ENCODE data around the gene HSD17B2. TPM values are rescaled to one million over a fixed set of nuclear protein-coding genes. Genes with fewer than 3 reads are reported as not detected.

HSD17B2 gene
- total and polyA plus RNA-seq, 2 of the 4 experiments (the other 2 are of a cell fraction): 0.12 to 0.18 TPM

GRCh38 chr16:82037251-82037650, 2.2 kb downstream of the HSD17B2 start:
- H3K27me3 ChIP-seq (ENCODE audit: control insufficient read depth, insufficient read depth, low read length): no peaks in the 10 kb centered on the region
- H3K4me3 ChIP-seq (ENCODE audit: insufficient read depth, low read depth, low read length): no peak overlapping the region
- DNase-seq (no peak), ATAC-seq (ENCODE audit: low read depth) (no peak)
- peaks cover 13% of the 10 kb centered on the region for H3K4me1 ChIP-seq (ENCODE audit: control insufficient read depth, insufficient read depth, low read length)
- H3K36me3 ChIP-seq (ENCODE audit: control insufficient read depth, insufficient read depth, low read length): no peaks in the 10 kb centered on the region
- H4K91ac ChIP-seq (ENCODE audit: insufficient read depth, low read depth, low read length): peak overlapping the region; percentile 55
- no peak overlapping the region; the same call in 1 of the 2 replicates for H3K4me2 ChIP-seq (ENCODE audit: low read depth, low read length)
- H3K9me3 ChIP-seq (ENCODE audit: control insufficient read depth, insufficient read depth, low read length): no peaks in the 10 kb centered on the region
- peak overlapping the region; percentile 85 for H2BK5ac ChIP-seq (ENCODE audit: low read depth, low read length, poor library complexity, severe bottlenecking)
- 0 out of 2 replicates have a peak overlapping the region, but pooled peaks have one; percentile 43 for H3K9ac ChIP-seq (ENCODE audit: low read depth, low read length)
- WGBS, 2 experiments (ENCODE audit: extremely low coverage in 2 of 2, insufficient read length in 1 of 2): no CpG with 5 or more reads among the region's 4 CpGs
- no peak overlapping the region for H3K14ac ChIP-seq (replicated peaks; ENCODE audit: low read depth, low read length)
- CTCF ChIA-PET: interaction anchor here (2.1 kb wide), 1 partner anchor 193 kb away, joined by 10 read pairs; no protein-coding TSS in a partner anchor
- peak overlapping the region; percentile 98 for H3K18ac ChIP-seq (ENCODE audit: low read depth, low read length)
- 0 out of 3 replicates have a peak overlapping the region, but pooled peaks have one; percentile 34 for H2BK15ac ChIP-seq (ENCODE audit: low read depth, low read length)
- no peak overlapping the region for H3K56ac ChIP-seq (ENCODE audit: extremely low read depth, insufficient read depth, low read length)
- intact Hi-C loops (cut with micrococcal nuclease) (loop anchor here (2.0 kb wide), 1 partner anchor 30 kb away; no protein-coding TSS in a partner anchor), in situ Hi-C loops (cut with MboI; ENCODE audit: low sequenced_read_pairs) (no loop called here), dilution Hi-C loops (cut with HindIII; ENCODE audit: low sequenced_read_pairs, unreplicated experiment) (no loop called here)
- H3K23ac ChIP-seq (ENCODE audit: low read depth, low read length): peak overlapping the region; percentile 1; the same call in 1 of the 2 replicates
- no peaks in the 10 kb centered on the region; a peak in 1 of 4 replicates for H3K79me1 ChIP-seq (ENCODE audit: low read depth in 1 of 2, low read length in 2 of 2)
- peak overlapping the region; percentile 58; the same call in 1 of the 2 replicates for H2BK20ac ChIP-seq (ENCODE audit: low read depth, low read length)
- peak overlapping the region; percentile 44; the same call in 1 of the 2 replicates for H3K4ac ChIP-seq (ENCODE audit: low read depth, low read length)
- H3K27ac ChIP-seq (ENCODE audit: insufficient read depth, low read length): peak overlapping the region; percentile 97; the same call in 1 of the 2 replicates
- POLR2A ChIA-PET (ENCODE audit: unreplicated experiment): interaction anchor here (0.6 to 0.8 kb wide), 2 partner anchors 133 to 159 kb away, joined by 3 read pairs; partner anchors contain the start of gene MPHOSPH6
- H4K20me1 ChIP-seq (ENCODE audit: insufficient read depth, low read length): no peaks in the 10 kb centered on the region
- peak overlapping the region; percentile 47 to 74; a peak in 3 of 4 replicates for H4K8ac ChIP-seq (ENCODE audit: low read depth in 2 of 2, low read length in 2 of 2)
- no TSS peak for BruUV-seq (replicated peaks)
- H4K5ac ChIP-seq (ENCODE audit: low read depth, low read length): peak overlapping the region; percentile 97
- H2BK120ac ChIP-seq (ENCODE audit: low read depth, low read length): peak overlapping the region; percentile 82
- no peak overlapping the region for H2AFZ ChIP-seq (replicated peaks; ENCODE audit: low read length, poor library complexity)
- TF ChIP-seq, protein P1, sequence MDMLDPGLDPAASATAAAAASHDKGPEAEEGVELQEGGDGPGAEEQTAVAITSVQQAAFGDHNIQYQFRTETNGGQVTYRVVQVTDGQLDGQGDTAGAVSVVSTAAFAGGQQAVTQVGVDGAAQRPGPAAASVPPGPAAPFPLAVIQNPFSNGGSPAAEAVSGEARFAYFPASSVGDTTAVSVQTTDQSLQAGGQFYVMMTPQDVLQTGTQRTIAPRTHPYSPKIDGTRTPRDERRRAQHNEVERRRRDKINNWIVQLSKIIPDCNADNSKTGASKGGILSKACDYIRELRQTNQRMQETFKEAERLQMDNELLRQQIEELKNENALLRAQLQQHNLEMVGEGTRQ (IDR thresholded peaks at IDR 0.05; ENCODE audit: low read depth, low read length): no peak
- TF ChIP-seq MAFK (IDR thresholded peaks at IDR 0.05; ENCODE audit: low read depth, low read length) (no peak), RFX5 (IDR thresholded peaks at IDR 0.05; ENCODE audit: low read depth, low read length) (no peak), MXI1 (IDR thresholded peaks at IDR 0.05; ENCODE audit: borderline replicate concordance, low read depth, low read length) (no peak), FOS (IDR thresholded peaks at IDR 0.05; ENCODE audit: low read depth, low read length) (no peak)
- TF ChIP-seq, protein P2, sequence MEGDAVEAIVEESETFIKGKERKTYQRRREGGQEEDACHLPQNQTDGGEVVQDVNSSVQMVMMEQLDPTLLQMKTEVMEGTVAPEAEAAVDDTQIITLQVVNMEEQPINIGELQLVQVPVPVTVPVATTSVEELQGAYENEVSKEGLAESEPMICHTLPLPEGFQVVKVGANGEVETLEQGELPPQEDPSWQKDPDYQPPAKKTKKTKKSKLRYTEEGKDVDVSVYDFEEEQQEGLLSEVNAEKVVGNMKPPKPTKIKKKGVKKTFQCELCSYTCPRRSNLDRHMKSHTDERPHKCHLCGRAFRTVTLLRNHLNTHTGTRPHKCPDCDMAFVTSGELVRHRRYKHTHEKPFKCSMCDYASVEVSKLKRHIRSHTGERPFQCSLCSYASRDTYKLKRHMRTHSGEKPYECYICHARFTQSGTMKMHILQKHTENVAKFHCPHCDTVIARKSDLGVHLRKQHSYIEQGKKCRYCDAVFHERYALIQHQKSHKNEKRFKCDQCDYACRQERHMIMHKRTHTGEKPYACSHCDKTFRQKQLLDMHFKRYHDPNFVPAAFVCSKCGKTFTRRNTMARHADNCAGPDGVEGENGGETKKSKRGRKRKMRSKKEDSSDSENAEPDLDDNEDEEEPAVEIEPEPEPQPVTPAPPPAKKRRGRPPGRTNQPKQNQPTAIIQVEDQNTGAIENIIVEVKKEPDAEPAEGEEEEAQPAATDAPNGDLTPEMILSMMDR (conservative IDR thresholded peaks at IDR 0.05; ENCODE audit: low read depth, low read length): no peak
- H2AK5ac ChIP-seq (ENCODE audit: low read depth, low read length): no peak overlapping the region
- H2AK9ac ChIP-seq (replicated peaks; ENCODE audit: low read depth, low read length, poor library complexity): no peak overlapping the region
- H3K9me1 ChIP-seq (ENCODE audit: insufficient read depth, low read length): peaks cover 3% of the 10 kb centered on the region; the same call in 1 of the 2 replicates

Measured in IMR-90 (cell line).